Measurements from ENCODE around the gene ATXN2. TPM values are rescaled to one million over a fixed set of nuclear protein-coding genes. Genes with fewer than 3 reads are reported as not detected.
"Not testable (repeated sequence)": the region's sequence is repeated elsewhere in the genome, so short reads cannot be mapped to it uniquely, and the experiment has no call there.

Gene ATXN2
- total RNA-seq, 4 donors from 2014 or later = 35.1 to 70.0 (median 55.4) TPM

DNA sequence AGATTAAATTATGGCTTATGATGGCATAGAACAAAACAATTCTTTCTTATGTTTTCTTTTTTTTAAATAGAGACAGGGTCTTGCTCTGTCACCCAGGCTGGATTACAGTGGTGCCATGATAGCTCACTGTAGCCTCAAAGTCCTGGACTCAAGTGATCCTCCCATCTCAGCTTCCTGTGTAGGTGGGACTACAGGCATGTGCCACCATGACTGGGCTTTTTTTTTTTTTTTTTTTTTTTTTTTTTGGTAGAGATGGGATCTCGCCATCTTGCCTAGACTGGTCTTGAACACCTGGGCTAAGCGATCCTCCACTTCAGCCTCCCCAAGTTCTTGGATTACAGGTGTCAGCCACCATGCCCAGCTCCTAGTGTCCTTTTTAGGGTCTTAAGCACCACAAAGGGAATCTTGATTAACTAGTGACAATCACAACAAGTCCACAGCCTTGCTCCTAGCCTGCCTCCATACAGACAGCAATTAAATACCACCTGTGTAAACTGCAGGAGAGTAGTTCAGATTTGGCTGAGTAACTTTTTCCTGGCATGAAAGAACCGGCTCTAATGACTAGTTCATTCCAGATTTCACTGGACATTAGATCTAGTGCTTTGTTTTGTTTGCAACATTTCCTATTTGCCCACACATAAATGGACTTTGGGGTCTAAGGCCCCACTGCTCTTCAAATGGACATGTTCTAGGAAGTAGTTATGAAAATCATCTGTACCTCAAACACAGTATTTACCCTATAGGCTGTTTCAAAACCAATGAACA lies 131.8 kb downstream of the ATXN2 start:
- ATAC-seq (ENCODE audit: low FRiP score) (no peak), DNase-seq (ENCODE audit: low spot score) (no peak)
- TF ChIP-seq, protein P1, sequence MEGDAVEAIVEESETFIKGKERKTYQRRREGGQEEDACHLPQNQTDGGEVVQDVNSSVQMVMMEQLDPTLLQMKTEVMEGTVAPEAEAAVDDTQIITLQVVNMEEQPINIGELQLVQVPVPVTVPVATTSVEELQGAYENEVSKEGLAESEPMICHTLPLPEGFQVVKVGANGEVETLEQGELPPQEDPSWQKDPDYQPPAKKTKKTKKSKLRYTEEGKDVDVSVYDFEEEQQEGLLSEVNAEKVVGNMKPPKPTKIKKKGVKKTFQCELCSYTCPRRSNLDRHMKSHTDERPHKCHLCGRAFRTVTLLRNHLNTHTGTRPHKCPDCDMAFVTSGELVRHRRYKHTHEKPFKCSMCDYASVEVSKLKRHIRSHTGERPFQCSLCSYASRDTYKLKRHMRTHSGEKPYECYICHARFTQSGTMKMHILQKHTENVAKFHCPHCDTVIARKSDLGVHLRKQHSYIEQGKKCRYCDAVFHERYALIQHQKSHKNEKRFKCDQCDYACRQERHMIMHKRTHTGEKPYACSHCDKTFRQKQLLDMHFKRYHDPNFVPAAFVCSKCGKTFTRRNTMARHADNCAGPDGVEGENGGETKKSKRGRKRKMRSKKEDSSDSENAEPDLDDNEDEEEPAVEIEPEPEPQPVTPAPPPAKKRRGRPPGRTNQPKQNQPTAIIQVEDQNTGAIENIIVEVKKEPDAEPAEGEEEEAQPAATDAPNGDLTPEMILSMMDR (IDR thresholded peaks at IDR 0.05) = no peak

GRCh38 chr12:111462210-111462769 lies 136.8 kb downstream of the ATXN2 start:
- DNase-seq (ENCODE audit: low spot score) = no peak
- TF ChIP-seq, protein P1 (IDR thresholded peaks at IDR 0.05) = no peak
- ATAC-seq (ENCODE audit: low FRiP score) = no peak

GRCh38 chr12:111460111-111460510 lies 139.0 kb downstream of the ATXN2 start:
- DNase-seq (ENCODE audit: low spot score); ATAC-seq (ENCODE audit: low FRiP score): not testable (repeated sequence)

- DNase-seq (ENCODE audit: low spot score) (no peak), ATAC-seq (ENCODE audit: low FRiP score) (no peak)
- TF ChIP-seq, protein P1 (IDR thresholded peaks at IDR 0.05) = no peak
Observed at GRCh38 chr12:111458546-111459172, 140.5 kb downstream of the ATXN2 start.

- TF ChIP-seq, protein P1 (IDR thresholded peaks at IDR 0.05) = no peak
- ATAC-seq (ENCODE audit: low FRiP score) (no peak), DNase-seq (ENCODE audit: low spot score) (no peak)
Observed at GRCh38 chr12:111457577-111457976, 141.5 kb downstream of the ATXN2 start.

DNA sequence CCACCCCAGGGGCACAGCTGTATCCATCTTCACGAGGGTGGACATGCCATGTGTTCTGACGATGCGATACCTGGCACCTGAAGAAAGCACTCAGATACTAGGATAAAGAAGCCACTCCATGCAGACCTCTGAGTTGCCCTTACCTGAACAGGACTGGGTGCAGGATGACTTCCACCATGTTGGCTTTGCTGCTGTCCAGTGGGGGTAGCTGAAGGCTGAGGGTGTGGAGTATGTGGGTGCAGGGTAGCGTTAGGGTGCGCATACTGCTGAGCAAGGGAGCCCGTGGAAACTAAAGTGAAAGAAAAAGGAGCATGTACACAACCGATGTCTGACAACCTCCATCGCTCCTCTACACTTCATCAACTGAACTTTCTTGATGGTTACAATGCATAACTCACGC lies 142.0 kb downstream of the ATXN2 start:
- TF ChIP-seq, protein P1 (IDR thresholded peaks at IDR 0.05) = no peak
- DNase-seq (ENCODE audit: low spot score) = no peak
- ATAC-seq (ENCODE audit: low FRiP score) = no peak

DNA sequence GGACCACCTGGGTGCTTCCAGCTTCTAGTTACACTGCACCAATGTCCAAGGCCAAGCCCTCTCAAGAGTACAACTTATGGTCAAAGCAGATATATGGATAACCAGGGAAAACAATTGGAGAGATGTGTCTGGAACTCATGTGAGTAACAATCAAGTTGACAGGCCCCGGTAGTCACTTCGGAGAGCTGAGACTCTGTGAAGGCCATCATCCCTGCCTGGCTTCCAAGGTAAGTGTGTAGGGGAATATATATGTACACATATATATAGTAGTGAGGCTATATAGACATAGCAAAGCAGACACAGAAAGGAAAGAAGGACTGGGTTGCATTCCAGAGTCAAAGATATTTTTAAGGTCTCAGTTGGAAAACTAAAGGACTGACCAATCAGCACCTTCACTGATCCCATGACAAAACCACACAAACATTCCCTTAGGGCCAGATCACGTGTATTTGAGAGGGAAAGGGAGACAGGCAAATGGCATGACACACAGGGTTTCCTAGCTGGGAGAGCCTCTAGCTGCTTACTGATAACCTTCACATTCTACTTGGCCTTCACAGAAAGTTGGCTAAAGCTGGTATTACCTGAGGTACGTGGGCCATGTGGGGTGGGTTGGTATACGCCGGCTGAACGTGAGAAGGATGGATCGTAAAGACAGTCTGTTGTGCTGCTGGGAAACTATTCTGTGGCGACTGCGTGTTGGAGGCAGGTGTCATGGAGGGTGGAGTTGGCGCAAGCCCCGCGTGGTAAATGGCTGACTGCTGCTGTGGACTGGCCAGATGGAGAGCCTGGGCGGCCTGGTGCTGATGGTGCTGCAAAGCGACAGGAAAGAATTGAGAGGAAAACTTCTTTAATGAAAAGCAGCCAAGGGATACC lies 143.4 kb downstream of the ATXN2 start:
- DNase-seq (ENCODE audit: low spot score) (no peak), ATAC-seq (ENCODE audit: low FRiP score) (no peak)
- TF ChIP-seq, protein P1 (IDR thresholded peaks at IDR 0.05) = no peak
